Measurements from ENCODE around the gene MT1B.

MT1B gene

GRCh38 chr16:56684256-56684925, 32.7 kb downstream of the MT1B start:
- Mint-ChIP-seq H3K4me1 (peaks cover 14% of the 10 kb centered on the region), H3K27me3 (ENCODE audit: low read depth, poor library complexity) (peaks cover 47% of the 10 kb centered on the region), H3K36me3 (ENCODE audit: low read depth) (peaks cover 8% of the 10 kb centered on the region), H3K9me3 (peaks cover 29% of the 10 kb centered on the region), H3K4me3 (no peak overlapping the region), H3K27ac (no peak overlapping the region)
- TF ChIP-seq CTCF (IDR thresholded peaks at IDR 0.05): no peak
- no peak for DNase-seq

DNA sequence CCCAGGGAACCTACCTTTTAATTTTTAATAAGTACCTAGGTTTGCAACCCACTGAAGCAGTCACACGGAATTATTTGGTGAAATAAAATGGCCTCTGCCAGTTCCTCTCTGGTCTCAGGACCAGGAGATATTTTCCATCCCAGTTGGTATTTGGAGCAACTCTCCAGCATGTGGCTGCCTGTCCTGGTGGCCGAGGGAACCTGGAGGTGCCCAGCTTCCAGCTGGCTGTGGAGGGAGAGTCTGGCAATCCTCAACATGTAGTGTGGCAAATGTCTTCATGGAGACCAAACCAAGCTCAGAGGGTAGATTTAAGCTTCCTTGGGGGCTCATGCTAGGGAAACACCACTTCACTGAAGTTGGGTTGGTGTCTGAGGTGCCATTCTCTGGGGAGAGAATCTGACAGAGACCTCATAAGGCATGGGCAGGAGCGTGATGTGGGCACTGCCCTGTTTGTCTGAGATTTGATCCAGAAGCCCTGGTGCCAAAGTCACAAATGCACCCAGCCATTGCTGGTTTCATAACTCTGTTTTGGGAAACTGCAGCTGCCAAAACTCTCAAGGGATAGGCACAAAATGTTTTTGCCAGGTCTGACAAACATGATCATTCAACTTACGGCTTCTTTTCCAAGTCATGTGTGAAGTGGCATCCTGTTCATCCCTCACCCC, 33.4 kb downstream of the MT1B start:
- peaks cover 29% of the 10 kb centered on the region for H3K9me3 Mint-ChIP-seq

DNA sequence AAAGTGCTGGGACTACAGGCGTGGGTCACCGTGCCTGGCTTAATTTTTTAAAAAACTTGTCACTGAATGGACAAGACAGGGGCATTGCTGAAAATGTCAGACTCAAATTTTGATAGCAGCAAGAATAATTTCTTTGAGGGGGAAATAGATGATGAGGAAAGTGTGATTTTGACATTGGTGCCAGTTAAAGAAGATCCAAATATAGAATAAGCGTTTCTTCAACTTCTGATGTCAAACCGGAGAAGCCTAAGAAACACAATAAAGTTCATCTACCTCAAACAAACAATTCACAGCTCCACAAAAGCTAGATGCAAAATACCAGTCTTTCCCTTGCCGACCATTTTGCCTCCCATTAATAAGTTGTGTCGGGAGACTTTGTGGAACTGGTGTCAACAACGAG, 35.1 kb downstream of the MT1B start:
- no peak for DNase-seq
- peaks cover 8% of the 10 kb centered on the region for H3K36me3 Mint-ChIP-seq (ENCODE audit: low read depth)
- no peak overlapping the region for H3K4me3 Mint-ChIP-seq
- peaks cover 40% of the 10 kb centered on the region for H3K27me3 Mint-ChIP-seq (ENCODE audit: low read depth, poor library complexity)
- H3K9me3 Mint-ChIP-seq: peaks cover 29% of the 10 kb centered on the region
- TF ChIP-seq CTCF (IDR thresholded peaks at IDR 0.05): no peak
- H3K27ac Mint-ChIP-seq: no peak overlapping the region
- H3K4me1 Mint-ChIP-seq: peaks cover 8% of the 10 kb centered on the region

More for the DNA sequence above, 33.4 kb downstream of the MT1B start:
- Mint-ChIP-seq H3K4me3 (no peak overlapping the region), H3K36me3 (ENCODE audit: low read depth) (peaks cover 8% of the 10 kb centered on the region), H3K27ac (no peak overlapping the region), H3K4me1 (peaks cover 14% of the 10 kb centered on the region), H3K27me3 (ENCODE audit: low read depth, poor library complexity) (peaks cover 44% of the 10 kb centered on the region)
- DNase-seq: no peak
- TF ChIP-seq CTCF (IDR thresholded peaks at IDR 0.05): no peak

DNA sequence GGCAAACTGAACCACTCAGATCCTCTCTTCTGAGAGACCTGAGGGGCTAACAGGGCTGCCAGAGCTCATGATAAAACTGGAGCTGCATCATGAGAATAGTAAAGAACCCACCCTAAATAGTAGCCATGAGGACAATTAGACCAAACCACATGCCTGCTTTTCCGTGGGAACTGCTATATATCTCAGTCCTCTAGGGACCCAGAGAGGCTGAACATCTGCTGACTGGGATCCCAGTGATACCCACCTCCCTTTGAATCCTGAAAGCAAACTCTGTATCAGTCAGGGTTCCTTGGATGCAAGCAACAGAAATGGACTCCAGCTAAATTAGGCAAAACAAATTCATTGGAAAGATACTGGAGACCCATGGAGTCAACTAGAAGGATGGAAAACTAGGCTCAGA, 37.1 kb downstream of the MT1B start:
- DNase-seq: no peak
- Mint-ChIP-seq H3K9me3 (peaks cover 29% of the 10 kb centered on the region), H3K27ac (no peak overlapping the region), H3K27me3 (ENCODE audit: low read depth, poor library complexity) (peaks cover 43% of the 10 kb centered on the region), H3K4me3 (no peak overlapping the region), H3K4me1 (peaks cover under 1% of the 10 kb centered on the region), H3K36me3 (ENCODE audit: low read depth) (peaks cover 8% of the 10 kb centered on the region)
- TF ChIP-seq CTCF (IDR thresholded peaks at IDR 0.05): no peak

GRCh38 chr16:56689171-56689570, 37.5 kb downstream of the MT1B start:
- DNase-seq: no peak
- no peak overlapping the region for H3K27ac Mint-ChIP-seq
- TF ChIP-seq CTCF (IDR thresholded peaks at IDR 0.05): no peak
- H3K9me3 Mint-ChIP-seq: peaks cover 29% of the 10 kb centered on the region
- peaks cover 8% of the 10 kb centered on the region for H3K36me3 Mint-ChIP-seq (ENCODE audit: low read depth)
- peaks cover 43% of the 10 kb centered on the region for H3K27me3 Mint-ChIP-seq (ENCODE audit: low read depth, poor library complexity)
- H3K4me1 Mint-ChIP-seq: no peaks in the 10 kb centered on the region
- no peak overlapping the region for H3K4me3 Mint-ChIP-seq
